NCI-H2227 treated with DMSO at 0.1 percent for 48 hours (cell line): ENCODE results near the gene TIMM44.
A peak's percentile ranks its signal among the peaks of the same experiment; 100 is the strongest.
"Not testable (repeated sequence)": the region's sequence is repeated elsewhere in the genome, so short reads cannot be mapped to it uniquely, and the experiment has no call there.

Source experiments
- DNase-seq: peaks from one replicate; lab custom pipeline; 2025; lab: John Stamatoyannopoulos, UW

The TIMM44 gene

GRCh38 chr19:7925171-7925851 is 18.2 kb downstream of the TIMM44 start:
- peak; percentile 53 for DNase-seq

- DNase-seq, result no peak
Measured at GRCh38 chr19:7924651-7925170, 18.8 kb downstream of the TIMM44 start.

GRCh38 chr19:7924241-7924640 is 19.2 kb downstream of the TIMM44 start:
- no peak for DNase-seq

DNA sequence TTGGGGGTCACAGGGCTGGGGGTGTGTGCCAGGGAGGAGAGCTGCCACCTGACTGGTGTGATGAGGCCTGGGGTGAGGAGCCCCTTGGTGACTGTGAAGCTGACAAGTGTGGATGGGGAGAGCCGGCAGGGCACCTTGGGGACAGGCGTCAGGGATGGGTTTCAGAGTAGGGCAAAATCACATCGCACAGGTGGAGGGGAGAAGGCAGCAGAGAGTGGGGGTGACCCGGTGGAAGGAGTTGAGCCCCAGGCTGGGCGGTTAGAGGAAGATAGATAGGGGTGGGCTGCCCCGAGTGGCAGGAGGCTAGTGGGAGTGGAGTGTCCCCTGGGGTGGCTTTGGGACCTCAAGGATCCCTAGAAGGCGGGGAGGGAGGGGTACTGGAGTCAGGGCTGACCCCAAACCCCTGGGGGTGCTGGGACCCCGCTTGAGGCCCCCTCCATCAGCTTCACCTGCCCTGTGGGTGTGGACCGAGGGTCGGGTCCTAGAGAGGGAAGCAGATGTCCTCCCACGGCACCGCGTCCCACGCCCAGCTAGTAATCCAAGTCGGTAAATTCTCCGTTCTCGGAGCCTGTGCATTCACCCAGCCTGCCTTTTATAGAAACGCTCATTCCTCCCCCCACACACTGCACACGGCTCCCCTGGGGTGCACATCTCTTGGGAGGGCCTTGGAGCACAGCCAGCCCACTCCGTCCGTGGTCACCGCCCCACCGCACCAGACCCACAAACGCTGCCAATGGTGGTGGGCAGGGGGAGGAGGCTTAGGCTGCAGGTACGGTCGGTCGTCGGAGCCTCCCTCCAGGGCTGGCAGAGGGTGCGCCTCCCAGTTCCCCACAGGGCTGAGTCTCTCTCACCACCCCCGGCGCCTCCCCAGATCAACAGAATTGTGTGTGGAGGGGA is 19.9 kb downstream of the TIMM44 start:
- no peak for DNase-seq

DNA sequence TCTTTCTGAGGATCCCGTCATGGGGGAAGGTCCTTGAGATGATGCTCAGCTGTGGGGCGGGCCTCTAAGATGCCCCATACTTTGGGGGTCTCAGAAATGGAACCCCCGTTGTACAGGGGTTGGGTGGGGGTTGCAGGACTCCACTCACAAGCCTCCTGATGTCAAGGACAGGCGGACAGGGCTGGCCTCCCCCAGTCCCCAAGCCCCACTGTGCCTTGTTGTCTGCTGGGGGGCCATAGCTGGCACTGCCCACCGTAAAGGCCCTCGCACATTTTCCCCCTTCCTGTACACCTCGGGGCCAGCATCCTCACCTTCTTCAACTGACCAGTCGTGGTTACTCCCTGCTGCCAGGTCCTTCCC is 20.6 kb downstream of the TIMM44 start:
- DNase-seq, result no peak

DNA sequence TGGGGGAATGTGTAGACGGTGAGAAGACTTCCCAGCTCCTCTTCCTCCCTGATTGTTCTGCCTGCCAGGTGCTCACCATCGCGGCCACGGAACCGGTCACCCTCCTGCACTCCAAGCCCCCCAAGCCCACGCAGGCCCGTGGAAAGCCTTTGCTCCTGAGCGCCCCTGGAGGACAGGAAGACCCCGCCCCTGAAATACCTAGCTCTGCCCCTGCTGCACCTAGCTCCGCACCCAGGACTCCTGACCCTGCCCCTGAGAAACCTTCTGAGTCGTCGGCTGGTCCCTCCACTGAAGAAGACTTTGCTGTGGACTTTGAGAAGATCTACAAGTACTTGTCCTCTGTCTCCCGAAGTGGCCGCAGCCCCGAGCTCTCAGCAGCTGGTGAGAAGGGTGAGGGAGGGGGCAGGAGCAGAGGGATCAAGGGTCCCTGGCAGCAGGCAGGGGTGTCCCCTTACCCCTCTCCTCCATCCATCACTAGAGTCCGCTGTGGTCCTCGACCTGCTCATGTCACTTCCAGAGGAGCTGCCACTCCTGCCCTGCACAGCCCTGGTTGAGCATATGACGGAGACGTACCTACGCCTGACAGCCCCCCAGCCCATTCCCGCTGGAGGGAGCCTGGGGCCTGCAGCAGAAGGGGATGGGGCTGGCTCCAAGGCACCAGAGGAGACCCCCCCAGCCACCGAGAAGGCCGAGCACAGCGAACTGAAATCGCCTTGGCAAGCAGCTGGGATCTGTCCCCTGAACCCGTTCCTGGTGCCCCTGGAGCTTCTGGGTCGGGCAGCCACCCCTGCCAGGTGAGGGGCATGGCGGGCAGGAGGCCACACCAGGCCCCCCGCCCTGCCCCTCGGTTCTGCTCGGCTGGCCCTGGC is 21.3 kb downstream of the TIMM44 start:
- no peak for DNase-seq

GRCh38 chr19:7921302-7921966 is 22.0 kb downstream of the TIMM44 start:
- DNase-seq, result peak; percentile 53

DNA sequence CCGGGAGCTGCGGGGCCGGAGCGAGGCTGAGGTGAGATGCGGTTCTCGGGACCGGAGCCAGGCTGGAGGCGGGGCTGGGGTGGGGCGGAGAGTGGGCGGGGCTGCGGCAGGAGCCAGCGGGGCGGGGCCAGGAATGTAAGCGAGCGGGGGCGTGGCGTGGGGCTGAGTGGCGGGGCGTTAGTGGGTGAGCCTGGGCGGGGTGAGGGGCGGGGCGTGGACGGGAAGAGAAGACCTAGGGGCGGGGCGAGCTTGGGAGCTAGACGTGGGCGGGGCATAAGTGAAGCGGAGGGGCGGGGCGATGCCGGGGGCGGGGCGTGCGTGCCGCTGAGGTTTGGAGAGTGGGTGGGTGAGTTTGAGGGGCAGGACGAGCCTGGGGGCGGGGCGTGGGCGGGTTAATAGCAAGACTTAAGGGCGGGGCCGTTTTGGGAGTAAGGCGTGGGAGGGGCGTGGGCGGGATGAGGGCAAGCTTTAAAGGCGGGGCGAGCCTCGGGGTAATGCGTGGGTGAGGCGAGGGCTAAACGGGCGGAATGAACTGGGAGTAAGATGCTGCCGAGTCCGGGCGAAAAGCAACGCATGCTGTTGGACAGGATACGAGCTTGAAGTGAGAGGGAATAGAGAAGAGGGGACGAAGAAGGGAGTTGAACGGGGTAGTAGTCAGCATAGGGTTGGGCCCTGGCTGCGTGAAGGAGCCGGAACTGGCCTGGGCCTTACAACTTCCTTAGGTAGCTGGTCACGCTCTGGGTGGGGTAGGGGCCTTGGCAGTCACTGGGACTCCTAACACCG is 22.8 kb downstream of the TIMM44 start:
- DNase-seq, result peak; percentile 97

DNA sequence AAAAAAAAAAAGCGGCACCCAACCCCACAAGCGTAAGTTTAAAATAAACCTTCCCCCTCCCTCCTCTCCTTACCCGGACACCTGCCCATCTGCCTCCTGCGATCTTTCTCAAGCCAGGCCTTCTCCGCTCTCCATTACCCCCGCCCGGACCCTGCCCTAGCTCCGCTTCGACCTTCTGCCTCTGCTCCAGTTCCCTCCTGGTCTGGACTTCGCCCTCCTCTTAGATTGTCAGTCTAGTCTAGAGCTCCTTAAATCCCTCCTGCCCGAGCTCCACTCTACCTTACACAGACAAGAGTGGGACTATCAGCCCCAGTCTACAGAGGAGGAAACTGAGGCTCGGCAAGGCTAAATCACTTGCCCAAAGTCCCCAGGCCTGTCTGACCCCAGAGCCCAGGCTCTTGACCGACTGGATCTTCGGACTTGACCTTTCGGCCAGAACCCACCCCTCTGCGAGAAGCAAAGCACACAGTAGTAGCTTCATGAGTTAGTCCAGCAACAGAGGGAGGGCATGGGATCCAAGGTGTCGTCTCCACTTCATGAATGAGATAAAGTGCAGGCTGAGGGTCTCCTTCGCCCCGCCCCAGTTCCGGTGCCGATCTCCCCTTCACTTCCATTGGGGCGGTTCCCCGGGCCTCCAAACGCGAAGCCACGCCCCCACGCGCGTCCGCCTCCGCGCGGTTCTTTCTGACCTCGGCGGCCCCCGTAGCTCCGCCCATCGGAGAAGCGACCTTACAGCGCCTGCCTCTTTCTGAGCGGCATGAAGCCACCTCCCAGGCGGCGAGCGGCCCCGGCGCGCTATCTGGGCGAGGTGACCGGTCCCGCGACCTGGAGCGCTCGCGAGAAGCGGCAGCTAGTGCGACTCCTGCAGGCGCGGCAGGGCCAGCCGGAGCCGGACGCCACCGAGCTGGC is 23.6 kb downstream of the TIMM44 start, which contains the start of gene SNAPC2:
Gene SNAPC2 (plus strand): TSS at position 729 of the 909 bp plus-strand sequence. CDS start 29 bp downstream, at position 758.
- DNase-seq, result peak; percentile 86

DNA sequence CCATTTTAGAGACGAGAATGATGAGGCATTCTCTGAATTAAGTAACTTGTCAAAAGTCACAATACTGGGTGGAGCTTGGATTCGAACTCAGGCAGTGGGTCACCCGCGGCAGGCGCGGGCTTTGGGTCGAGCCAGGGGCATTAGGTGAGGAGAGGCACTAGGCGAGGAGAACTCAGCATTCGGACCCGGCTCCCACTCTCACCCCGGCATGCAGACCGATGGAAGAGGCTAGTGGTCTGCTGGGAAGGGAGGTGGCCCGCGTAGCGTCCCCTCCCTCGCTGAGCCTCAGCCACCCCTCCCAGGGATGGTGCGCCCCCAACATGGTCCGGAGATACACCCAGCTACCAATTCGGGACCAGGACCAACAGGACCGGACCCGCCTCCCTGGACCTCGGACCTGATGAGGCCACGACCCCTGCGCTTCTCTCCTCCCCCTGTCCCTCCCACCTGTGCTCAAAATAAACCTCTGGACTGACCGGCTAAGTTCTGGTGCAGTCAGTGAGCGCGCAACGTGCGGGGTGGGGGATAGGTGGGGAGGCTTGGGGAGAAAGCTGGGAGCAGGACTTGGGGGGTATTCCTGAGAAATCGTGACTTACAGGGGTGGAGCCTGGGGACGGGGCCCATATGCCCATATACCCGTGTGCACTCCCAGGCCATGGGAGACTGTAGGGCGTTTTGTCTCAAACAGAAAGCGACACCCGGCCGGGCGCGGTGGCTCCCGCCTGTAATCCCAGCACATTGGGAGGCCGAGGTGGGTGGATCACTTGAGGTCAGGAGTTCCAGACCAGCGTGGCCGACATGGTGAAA is 24.6 kb downstream of the TIMM44 start:
- DNase-seq, result no peak

DNA sequence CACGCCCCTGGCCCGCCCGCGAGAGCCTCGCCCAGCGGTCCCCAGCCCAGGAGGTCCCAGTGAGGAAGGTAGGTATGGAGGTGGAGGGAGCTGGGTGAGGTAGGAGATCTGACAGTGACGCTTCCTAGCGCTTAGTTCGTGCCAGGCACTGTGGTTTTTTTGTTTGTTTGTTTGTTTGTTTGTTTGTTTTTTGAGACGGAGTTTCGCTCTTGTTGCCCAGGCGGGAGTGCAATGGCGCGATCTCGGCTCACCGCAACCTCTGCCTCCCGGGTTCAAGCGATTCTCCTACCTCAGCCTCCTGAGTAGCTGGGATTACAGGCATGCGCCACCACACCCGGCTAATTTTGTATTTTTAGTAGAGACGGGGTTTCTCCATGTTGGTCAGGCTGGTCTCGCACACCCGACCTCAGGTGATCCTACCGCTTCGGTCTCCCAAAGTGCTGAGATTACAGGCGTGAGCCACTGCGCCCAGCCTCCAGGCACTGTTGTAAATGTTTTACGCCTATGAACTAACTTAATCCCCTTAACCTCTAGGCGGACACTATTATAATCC is 25.3 kb downstream of the TIMM44 start:
- DNase-seq, result not testable (repeated sequence)

- DNase-seq, result no peak
Measured at GRCh38 chr19:7917267-7918061, 26.0 kb downstream of the TIMM44 start.

DNA sequence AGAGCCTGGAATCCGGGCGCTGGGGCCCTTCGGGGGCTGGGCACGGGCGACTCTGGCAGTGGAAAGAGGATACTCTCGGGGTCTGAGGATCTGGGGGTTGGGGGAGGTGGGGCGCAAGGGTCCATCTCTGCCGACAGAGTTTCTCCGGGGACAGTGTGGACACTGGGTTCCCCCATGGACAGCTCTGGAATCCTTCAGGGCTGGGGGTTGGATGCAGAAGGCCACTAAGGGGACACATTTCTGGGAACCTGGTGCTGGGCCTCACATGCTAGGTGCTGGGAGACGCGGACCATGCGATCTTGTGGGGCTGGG is 26.6 kb downstream of the TIMM44 start:
- DNase-seq, result no peak

DNA sequence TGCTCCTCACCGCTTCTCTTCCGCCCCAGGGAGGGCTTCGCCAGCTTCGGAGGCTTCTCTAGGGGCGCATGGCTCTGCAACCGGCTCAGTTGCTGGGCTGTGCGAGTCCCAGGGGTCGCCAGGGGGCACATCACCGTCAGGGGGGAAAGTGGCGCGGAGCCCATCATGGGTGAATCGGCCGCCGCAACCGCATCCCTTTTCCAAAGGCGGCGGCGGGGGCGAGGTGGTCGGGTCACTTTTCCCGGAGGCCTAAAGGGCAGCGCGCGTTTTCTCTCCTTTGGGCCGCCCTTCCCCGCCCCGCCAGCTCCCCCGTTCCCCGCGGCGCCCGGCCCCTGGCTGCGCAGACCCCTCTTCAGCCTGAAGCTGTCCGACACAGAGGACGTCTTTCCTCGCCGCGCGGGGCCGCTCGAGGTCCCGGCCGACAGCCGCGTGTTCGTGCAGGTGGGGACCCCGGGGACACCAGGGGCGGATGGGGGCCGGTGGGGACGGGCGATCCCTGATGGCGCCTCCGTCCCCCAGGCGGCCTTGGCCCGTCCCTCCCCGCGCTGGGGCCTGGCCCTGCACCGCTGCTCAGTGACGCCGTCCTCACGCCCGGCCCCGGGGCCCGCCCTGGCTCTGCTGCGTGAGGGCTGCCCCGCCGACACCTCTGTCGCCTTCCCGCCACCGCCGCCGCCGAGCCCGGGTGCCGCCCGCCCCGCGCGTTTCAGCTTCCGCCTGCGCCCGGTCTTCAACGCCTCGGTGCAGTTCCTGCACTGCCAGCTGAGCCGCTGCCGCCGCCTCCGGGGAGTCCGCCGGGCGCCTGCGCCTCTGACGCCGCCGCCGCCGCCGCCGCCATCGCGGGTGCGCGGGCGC is 27.1 kb downstream of the TIMM44 start:
- no peak for DNase-seq

GRCh38 chr19:7915250-7916102 is 28.0 kb downstream of the TIMM44 start:
- DNase-seq, result no peak

GRCh38 chr19:7914598-7915045 is 28.8 kb downstream of the TIMM44 start, which contains the start of gene TGFBR3L:
Gene TGFBR3L, plus strand, starts transcription at chr19:7914830.
- DNase-seq, result no peak
